ENCODE results near the gene SLC35A4. TPM values are rescaled to one million over a fixed set of nuclear protein-coding genes. Genes with fewer than 3 reads are reported as not detected.

SLC35A4 gene
- total RNA-seq, 4 donors from 2014 or later = 71.7 to 152 (median 114) TPM

- Histone ChIP-seq H3K9me3 (no peaks in the 10 kb centered on the region), H3K4me1 (peaks cover 68 to 74% of the 10 kb centered on the region in 2 donors), H3K27ac (peak overlapping the region; percentile 97 to 99 (median 98)), H3K4me3 (peak overlapping the region in 3 of 4 donors; percentile 0 to 35 (median 15)), H3K27me3 (no peaks in the 10 kb centered on the region), H3K36me3 (peaks cover 0 to 13% of the 10 kb centered on the region in 2 donors)
- intact Hi-C loops (cut with DNase I; ENCODE audit: low total_unique reads) = no loop called here
- DNase-seq = no peak
- in situ Hi-C loops (cut with MboI; ENCODE audit: low sequenced_read_pairs in 4 of 4) = loop anchor here in 2 of 4 donors (5.0 to 25.0 kb wide), 2 partner anchors 74 to 331 kb away; no protein-coding TSS in a partner anchor
- no peak for ATAC-seq
- TF ChIP-seq CTCF (IDR thresholded peaks at IDR 0.05 in 4 of 5, conservative IDR thresholded peaks at IDR 0.05 in 1 of 5) = no peak
- TF ChIP-seq POLR2A (IDR thresholded peaks at IDR 0.05) = no peak
Observed at GRCh38 chr5:140568443-140569063, 3.9 kb downstream of the SLC35A4 start.

GRCh38 chr5:140569197-140569596 is 4.6 kb downstream of the SLC35A4 start:
- Histone ChIP-seq H3K4me3 (peak overlapping the region; percentile 0 to 35 (median 15)), H3K9me3 (no peaks in the 10 kb centered on the region), H3K27ac (peak overlapping the region; percentile 97 to 99 (median 98)), H3K36me3 (peaks cover 0 to 13% of the 10 kb centered on the region in 2 donors), H3K27me3 (no peaks in the 10 kb centered on the region), H3K4me1 (peaks cover 71 to 77% of the 10 kb centered on the region in 2 donors)
- in situ Hi-C loops (cut with MboI; ENCODE audit: low sequenced_read_pairs in 4 of 4) = loop anchor here in 2 of 4 donors (5.0 to 25.0 kb wide), 2 partner anchors 73 to 332 kb away; no protein-coding TSS in a partner anchor
- TF ChIP-seq POLR2A (IDR thresholded peaks at IDR 0.05) (peak in 1 of 2 donors; percentile 11), CTCF (IDR thresholded peaks at IDR 0.05 in 4 of 5, conservative IDR thresholded peaks at IDR 0.05 in 1 of 5) (no peak)
- intact Hi-C loops (cut with DNase I; ENCODE audit: low total_unique reads) = no loop called here
- DNase-seq = peak; percentile 59 to 80
- ATAC-seq = peak; percentile 68 to 70

- intact Hi-C loops (cut with DNase I; ENCODE audit: low total_unique reads) (loop anchor here (5.0 kb wide), 1 partner anchor 142 kb away; no protein-coding TSS in a partner anchor), in situ Hi-C loops (cut with MboI; ENCODE audit: low sequenced_read_pairs in 4 of 4) (loop anchor here in 1 of 4 donors (10.0 to 25.0 kb wide), 2 partner anchors 65 to 333 kb away; partner anchors contain the start of genes CD14 and TMCO6)
- Histone ChIP-seq H3K27me3 (no peaks in the 10 kb centered on the region), H3K27ac (peak overlapping the region; percentile 97 to 99 (median 98)), H3K9me3 (no peaks in the 10 kb centered on the region), H3K4me1 (peaks cover 77 to 79% of the 10 kb centered on the region in 2 donors), H3K36me3 (peaks cover 0 to 13% of the 10 kb centered on the region in 2 donors), H3K4me3 (no peak overlapping the region)
- TF ChIP-seq POLR2A (IDR thresholded peaks at IDR 0.05) (no peak), CTCF (IDR thresholded peaks at IDR 0.05 in 4 of 5, conservative IDR thresholded peaks at IDR 0.05 in 1 of 5) (no peak)
- peak in 1 of 2 donors; percentile 74 for DNase-seq
- peak; percentile 23 to 31 for ATAC-seq
Observed at GRCh38 chr5:140570058-140570457, 5.4 kb downstream of the SLC35A4 start.

GRCh38 chr5:140570488-140570887 is 5.9 kb downstream of the SLC35A4 start:
- no peak overlapping the region for H3K4me3 ChIP-seq
- peaks cover 73 to 74% of the 10 kb centered on the region in 2 donors for H3K4me1 ChIP-seq
- ATAC-seq (no peak), DNase-seq (no peak)
- no peaks in the 10 kb centered on the region for H3K27me3 ChIP-seq
- in situ Hi-C loops (cut with MboI; ENCODE audit: low sequenced_read_pairs in 4 of 4) (loop anchor here in 1 of 4 donors (10.0 to 25.0 kb wide), 2 partner anchors 64 to 333 kb away; partner anchors contain the start of genes CD14 and TMCO6), intact Hi-C loops (cut with DNase I; ENCODE audit: low total_unique reads) (loop anchor here (5.0 kb wide), 1 partner anchor 142 kb away; no protein-coding TSS in a partner anchor)
- H3K27ac ChIP-seq = peak overlapping the region; percentile 97 to 99 (median 98)
- TF ChIP-seq CTCF (IDR thresholded peaks at IDR 0.05 in 4 of 5, conservative IDR thresholded peaks at IDR 0.05 in 1 of 5) (no peak), POLR2A (IDR thresholded peaks at IDR 0.05) (no peak)
- H3K36me3 ChIP-seq = peaks cover 0 to 13% of the 10 kb centered on the region in 2 donors
- H3K9me3 ChIP-seq = no peaks in the 10 kb centered on the region

All from gastrocnemius medialis (tissue), 4 donors.